Colonic mucosa (tissue), 4 donors: Measurements from ENCODE around the gene DNAJC8. TPM values are rescaled to one million over a fixed set of nuclear protein-coding genes. Genes with fewer than 3 reads are reported as not detected.
A peak's percentile ranks its signal among the peaks of the same experiment; 100 is the strongest.

Source experiments
- DNase-seq: peaks from one replicate; pipeline ENCODE4 v3.0.0-alpha.2; 2020
- H3K27ac ChIP-seq: fragments of 200-600 bp; one replicate; pipeline ENCODE4 v1.8.0; 2021
- H3K27me3 ChIP-seq: fragments of 200-600 bp; one replicate; pipeline ENCODE4 v1.8.0; 2021
- H3K36me3 ChIP-seq: fragments of 200-600 bp; one replicate; pipeline ENCODE4 v1.8.0; 2021
- H3K4me1 ChIP-seq: fragments of 200-600 bp; one replicate; pipeline ENCODE4 v1.8.0; 2021; ENCODE audit warnings: mild to moderate bottlenecking
- H3K4me3 ChIP-seq: fragments of 200-600 bp; one replicate; pipeline ENCODE4 v1.8.0; 2021
- H3K9ac ChIP-seq, 2 donors: one replicate each; pipeline ENCODE4 v1.7.0; 2013; ENCODE audit warnings: control low read depth in 2 of 2, low read depth in 2 of 2, low read length in 2 of 2
- H3K9me3 ChIP-seq: fragments of 200-600 bp; one replicate; pipeline ENCODE4 v1.8.0; 2021
- CTCF ChIP-seq: fragments of 200-600 bp; IDR thresholded peaks from one replicate; pipeline ENCODE4 v1.8.0; 2022; ENCODE audit warnings: antibody characterized with exemption, mild to moderate bottlenecking
- intact Hi-C: fragments of 100-400 bp; cut with DNase I; formaldehyde crosslinking; loops from one replicate; pipeline ENCODE4 v1.14.1; 2022
- total RNA-seq, 2 donors: library from RNA; stranded (reverse); fragmentation: NEBNext Ultra II Directional in 1 of 2; extraction: Animal tissue kit (Norgen Biotek cat#: 25700) in 1 of 2; gene quantifications; one replicate each; pipeline ENCODE4 v1.2.1, GENCODE V29; 2021
- donor health status: healthy.
- donor health status: DM: no; HTN: no; CAD: no.
- donor health status: DM: no; HTN: no; CAD: no.

Gene DNAJC8
- total RNA-seq, 2 donors from 2014 or later = 53.1 to 57.2 TPM

GRCh38 chr1:28162151-28162550 is 70.7 kb downstream of the DNAJC8 start:
- DNase-seq = no peak
- no peaks in the 10 kb centered on the region for H3K27me3 ChIP-seq
- intact Hi-C loops = no loop called here
- no peaks in the 10 kb centered on the region for H3K9me3 ChIP-seq
- no peak overlapping the region for H3K27ac ChIP-seq
- H3K36me3 ChIP-seq = no peaks in the 10 kb centered on the region
- H3K9ac ChIP-seq = no peak overlapping the region
- H3K4me3 ChIP-seq = no peak overlapping the region
- H3K4me1 ChIP-seq = no peaks in the 10 kb centered on the region
- TF ChIP-seq CTCF = no peak

GRCh38 chr1:28161751-28162150 is 71.1 kb downstream of the DNAJC8 start:
- H3K27me3 ChIP-seq = no peaks in the 10 kb centered on the region
- H3K4me3 ChIP-seq = no peak overlapping the region
- TF ChIP-seq CTCF = no peak
- no peaks in the 10 kb centered on the region for H3K4me1 ChIP-seq
- H3K9me3 ChIP-seq = no peaks in the 10 kb centered on the region
- intact Hi-C loops = no loop called here
- no peak overlapping the region for H3K27ac ChIP-seq
- no peak overlapping the region for H3K9ac ChIP-seq
- no peak for DNase-seq
- H3K36me3 ChIP-seq = no peaks in the 10 kb centered on the region

- Histone ChIP-seq H3K27me3 (no peaks in the 10 kb centered on the region), H3K4me1 (no peaks in the 10 kb centered on the region), H3K4me3 (no peak overlapping the region), H3K36me3 (no peaks in the 10 kb centered on the region), H3K27ac (peak overlapping the region; percentile 23), H3K9ac (no peak overlapping the region), H3K9me3 (no peaks in the 10 kb centered on the region)
- no peak for DNase-seq
- intact Hi-C loops = no loop called here
- no peak for TF ChIP-seq CTCF
Observed at GRCh38 chr1:28160782-28161266, 72.0 kb downstream of the DNAJC8 start.

GRCh38 chr1:28159680-28160079 is 73.1 kb downstream of the DNAJC8 start:
- Histone ChIP-seq H3K27ac (no peak overlapping the region), H3K4me1 (no peaks in the 10 kb centered on the region)
- no peak for TF ChIP-seq CTCF

GRCh38 chr1:28159243-28159642 is 73.6 kb downstream of the DNAJC8 start:
- TF ChIP-seq CTCF = no peak
- H3K27me3 ChIP-seq = no peaks in the 10 kb centered on the region
- DNase-seq = no peak
- no peaks in the 10 kb centered on the region for H3K36me3 ChIP-seq
- no peaks in the 10 kb centered on the region for H3K4me1 ChIP-seq
- intact Hi-C loops = no loop called here
- no peaks in the 10 kb centered on the region for H3K9me3 ChIP-seq
- H3K9ac ChIP-seq = no peak overlapping the region
- H3K4me3 ChIP-seq = no peak overlapping the region
- H3K27ac ChIP-seq = no peak overlapping the region

More at GRCh38 chr1:28159680-28160079, 73.1 kb downstream of the DNAJC8 start:
- DNase-seq = no peak
- H3K9ac ChIP-seq = no peak overlapping the region
- no peak overlapping the region for H3K4me3 ChIP-seq
- no peaks in the 10 kb centered on the region for H3K9me3 ChIP-seq
- intact Hi-C loops = no loop called here
- no peaks in the 10 kb centered on the region for H3K27me3 ChIP-seq
- H3K36me3 ChIP-seq = no peaks in the 10 kb centered on the region

- Histone ChIP-seq H3K4me1 (no peaks in the 10 kb centered on the region), H3K9ac (no peak overlapping the region), H3K9me3 (no peaks in the 10 kb centered on the region), H3K27ac (no peak overlapping the region), H3K4me3 (no peak overlapping the region), H3K36me3 (no peaks in the 10 kb centered on the region), H3K27me3 (no peaks in the 10 kb centered on the region)
- intact Hi-C loops = no loop called here
- TF ChIP-seq CTCF = no peak
- DNase-seq = no peak
Observed at GRCh38 chr1:28157894-28158293, 74.9 kb downstream of the DNAJC8 start.
